ENCODE data around the gene CDH4. TPM values are rescaled to one million over a fixed set of nuclear protein-coding genes. Genes with fewer than 3 reads are reported as not detected.

CDH4 gene
- total and polyA plus RNA-seq, 4 donors = 5.8 to 24.1 (median 17.1) TPM

DNA sequence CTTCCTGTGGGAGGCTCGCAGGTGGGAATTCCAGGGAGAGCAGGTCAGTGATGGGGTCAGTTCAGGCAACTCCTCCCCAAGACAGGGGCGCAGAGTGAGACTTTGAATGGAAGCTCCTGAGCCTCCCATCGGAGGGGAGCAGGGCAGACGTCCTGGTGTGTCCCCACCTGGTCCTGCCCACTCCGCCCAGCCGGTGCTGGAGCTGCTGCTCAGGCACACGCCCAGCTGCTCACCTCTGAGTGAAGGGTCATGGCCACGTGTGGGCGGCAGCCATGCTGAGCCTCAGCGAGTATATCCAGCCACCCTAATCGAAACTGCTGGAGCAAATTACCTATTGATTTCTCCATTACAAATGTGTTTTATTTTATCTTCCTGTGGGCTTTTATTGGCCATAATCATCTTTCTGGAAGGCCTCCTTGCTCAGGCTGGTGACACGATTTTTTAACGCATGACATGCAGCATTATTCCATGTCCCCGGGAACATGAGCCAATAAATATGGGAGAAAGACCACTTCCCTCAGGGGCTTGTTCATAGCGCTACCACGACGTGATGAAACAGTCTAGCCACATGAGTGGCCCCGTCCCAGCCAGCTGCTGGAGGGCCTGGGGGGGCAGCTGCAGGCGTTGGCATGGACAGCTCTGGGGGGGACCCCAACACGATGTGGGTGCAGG, 665.5 kb downstream of the CDH4 start:
- Histone ChIP-seq H3K27ac (ENCODE audit: low read depth, low read length) (no peak overlapping the region), H3K9me3 (ENCODE audit: control insufficient read depth, insufficient read depth, low read length) (no peaks in the 10 kb centered on the region), H3K27me3 (ENCODE audit: control insufficient read depth, insufficient read depth, low read length) (no peaks in the 10 kb centered on the region), H3K4me3 (ENCODE audit: low read depth, low read length) (no peak overlapping the region), H3K4me1 (ENCODE audit: control insufficient read depth, insufficient read depth, low read length) (no peaks in the 10 kb centered on the region), H3K36me3 (ENCODE audit: control insufficient read depth, insufficient read depth, low read length) (peaks cover 15% of the 10 kb centered on the region)
- DNase-seq (ENCODE audit: low read depth in 4 of 6, low spot score in 6 of 6) = peak in 1 of 6 donors; percentile 45
- 88% methylated on average over 16 of the region's 20 CpGs for WGBS (ENCODE audit: insufficient coverage)

GRCh38 chr20:61918548-61918947, 666.5 kb downstream of the CDH4 start:
- Histone ChIP-seq H3K4me3 (ENCODE audit: low read depth, low read length) (no peak overlapping the region), H3K36me3 (ENCODE audit: control insufficient read depth, insufficient read depth, low read length) (peaks cover 16% of the 10 kb centered on the region), H3K27me3 (ENCODE audit: control insufficient read depth, insufficient read depth, low read length) (no peaks in the 10 kb centered on the region), H3K9me3 (ENCODE audit: control insufficient read depth, insufficient read depth, low read length) (no peaks in the 10 kb centered on the region), H3K4me1 (ENCODE audit: control insufficient read depth, insufficient read depth, low read length) (no peaks in the 10 kb centered on the region), H3K27ac (ENCODE audit: low read depth, low read length) (no peak overlapping the region)
- DNase-seq (ENCODE audit: low read depth in 4 of 6, low spot score in 6 of 6) = no peak
- 98% methylated on average over 12 of the region's 12 CpGs for WGBS (ENCODE audit: insufficient coverage)

GRCh38 chr20:61919239-61919638, 667.2 kb downstream of the CDH4 start:
- H3K4me3 ChIP-seq (ENCODE audit: low read depth, low read length) = no peak overlapping the region
- H3K36me3 ChIP-seq (ENCODE audit: control insufficient read depth, insufficient read depth, low read length) = peaks cover 21% of the 10 kb centered on the region
- DNase-seq (ENCODE audit: low read depth in 4 of 6, low spot score in 6 of 6) = no peak
- 100% methylated on average over 6 of the region's 6 CpGs for WGBS (ENCODE audit: insufficient coverage)
- no peaks in the 10 kb centered on the region for H3K27me3 ChIP-seq (ENCODE audit: control insufficient read depth, insufficient read depth, low read length)
- H3K27ac ChIP-seq (ENCODE audit: low read depth, low read length) = no peak overlapping the region
- no peaks in the 10 kb centered on the region for H3K9me3 ChIP-seq (ENCODE audit: control insufficient read depth, insufficient read depth, low read length)
- no peaks in the 10 kb centered on the region for H3K4me1 ChIP-seq (ENCODE audit: control insufficient read depth, insufficient read depth, low read length)

- Histone ChIP-seq H3K9me3 (ENCODE audit: control insufficient read depth, insufficient read depth, low read length) (no peaks in the 10 kb centered on the region), H3K36me3 (ENCODE audit: control insufficient read depth, insufficient read depth, low read length) (peaks cover 27% of the 10 kb centered on the region), H3K27ac (ENCODE audit: low read depth, low read length) (no peak overlapping the region), H3K4me1 (ENCODE audit: control insufficient read depth, insufficient read depth, low read length) (no peaks in the 10 kb centered on the region), H3K4me3 (ENCODE audit: low read depth, low read length) (no peak overlapping the region), H3K27me3 (ENCODE audit: control insufficient read depth, insufficient read depth, low read length) (no peaks in the 10 kb centered on the region)
- 90% methylated on average over 42 of the region's 42 CpGs for WGBS (ENCODE audit: insufficient coverage)
- DNase-seq (ENCODE audit: low read depth in 4 of 6, low spot score in 6 of 6) = no peak
Observed at GRCh38 chr20:61919675-61920365, 667.8 kb downstream of the CDH4 start.

GRCh38 chr20:61922411-61922810, 670.4 kb downstream of the CDH4 start:
- Histone ChIP-seq H3K9me3 (ENCODE audit: control insufficient read depth, insufficient read depth, low read length) (no peaks in the 10 kb centered on the region), H3K36me3 (ENCODE audit: control insufficient read depth, insufficient read depth, low read length) (peaks cover 47% of the 10 kb centered on the region), H3K4me1 (ENCODE audit: control insufficient read depth, insufficient read depth, low read length) (no peaks in the 10 kb centered on the region), H3K4me3 (ENCODE audit: low read depth, low read length) (no peak overlapping the region), H3K27ac (ENCODE audit: low read depth, low read length) (no peak overlapping the region), H3K27me3 (ENCODE audit: control insufficient read depth, insufficient read depth, low read length) (no peaks in the 10 kb centered on the region)
- WGBS (ENCODE audit: insufficient coverage) = 86% methylated on average over 8 of the region's 8 CpGs
- no peak for DNase-seq (ENCODE audit: low read depth in 4 of 6, low spot score in 6 of 6)

- Histone ChIP-seq H3K27me3 (ENCODE audit: control insufficient read depth, insufficient read depth, low read length) (no peaks in the 10 kb centered on the region), H3K4me1 (ENCODE audit: control insufficient read depth, insufficient read depth, low read length) (no peaks in the 10 kb centered on the region), H3K36me3 (ENCODE audit: control insufficient read depth, insufficient read depth, low read length) (peaks cover 51% of the 10 kb centered on the region), H3K4me3 (ENCODE audit: low read depth, low read length) (no peak overlapping the region), H3K27ac (ENCODE audit: low read depth, low read length) (no peak overlapping the region), H3K9me3 (ENCODE audit: control insufficient read depth, insufficient read depth, low read length) (no peaks in the 10 kb centered on the region)
- WGBS (ENCODE audit: insufficient coverage) = 91% methylated on average over 1 of the region's 8 CpGs
- no peak for DNase-seq (ENCODE audit: low read depth in 4 of 6, low spot score in 6 of 6)
Observed at GRCh38 chr20:61922936-61923335, 670.9 kb downstream of the CDH4 start.

DNA sequence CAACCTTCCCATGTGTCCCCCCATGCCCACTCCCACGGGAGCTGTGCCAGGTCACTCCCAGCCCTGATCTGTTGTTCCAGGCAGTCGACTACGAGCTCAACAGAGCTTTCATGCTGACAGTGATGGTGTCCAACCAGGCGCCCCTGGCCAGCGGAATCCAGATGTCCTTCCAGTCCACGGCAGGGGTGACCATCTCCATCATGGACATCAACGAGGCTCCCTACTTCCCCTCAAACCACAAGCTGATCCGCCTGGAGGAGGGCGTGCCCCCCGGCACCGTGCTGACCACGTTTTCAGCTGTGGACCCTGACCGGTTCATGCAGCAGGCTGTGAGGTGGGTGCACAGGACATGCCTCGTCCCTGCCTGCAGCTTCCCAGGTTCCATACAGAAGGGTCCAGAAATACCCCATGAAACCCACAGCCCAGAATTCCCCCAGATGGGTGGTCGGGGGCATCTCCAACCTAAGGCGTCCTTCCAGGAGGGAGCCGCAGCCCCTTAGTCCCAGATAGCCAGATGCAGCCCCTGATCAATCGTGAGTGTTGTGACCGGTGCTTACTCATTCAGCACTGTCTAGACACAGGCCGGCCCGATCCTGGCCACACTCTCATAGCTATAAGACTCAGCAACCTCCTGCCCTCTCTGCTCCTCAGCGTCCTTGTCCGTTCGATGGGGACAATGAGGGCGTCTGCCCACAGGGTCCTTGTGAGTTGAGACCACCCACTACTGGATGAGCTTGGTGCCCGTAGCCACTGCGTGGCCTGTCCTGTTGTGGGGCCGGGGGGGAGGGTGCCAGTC, 671.5 kb downstream of the CDH4 start:
- Histone ChIP-seq H3K4me3 (ENCODE audit: low read depth, low read length) (no peak overlapping the region), H3K27me3 (ENCODE audit: control insufficient read depth, insufficient read depth, low read length) (no peaks in the 10 kb centered on the region), H3K9me3 (ENCODE audit: control insufficient read depth, insufficient read depth, low read length) (no peaks in the 10 kb centered on the region), H3K4me1 (ENCODE audit: control insufficient read depth, insufficient read depth, low read length) (no peaks in the 10 kb centered on the region), H3K36me3 (ENCODE audit: control insufficient read depth, insufficient read depth, low read length) (peaks cover 51% of the 10 kb centered on the region), H3K27ac (ENCODE audit: low read depth, low read length) (no peak overlapping the region)
- DNase-seq (ENCODE audit: low read depth in 4 of 6, low spot score in 6 of 6) = no peak
- WGBS (ENCODE audit: insufficient coverage) = 82% methylated on average over 28 of the region's 28 CpGs

GRCh38 chr20:61924211-61924857, 672.3 kb downstream of the CDH4 start:
- no peak for DNase-seq (ENCODE audit: low read depth in 4 of 6, low spot score in 6 of 6)
- Histone ChIP-seq H3K4me3 (ENCODE audit: low read depth, low read length) (no peak overlapping the region), H3K9me3 (ENCODE audit: control insufficient read depth, insufficient read depth, low read length) (no peaks in the 10 kb centered on the region), H3K27ac (ENCODE audit: low read depth, low read length) (no peak overlapping the region), H3K27me3 (ENCODE audit: control insufficient read depth, insufficient read depth, low read length) (no peaks in the 10 kb centered on the region), H3K4me1 (ENCODE audit: control insufficient read depth, insufficient read depth, low read length) (no peaks in the 10 kb centered on the region), H3K36me3 (ENCODE audit: control insufficient read depth, insufficient read depth, low read length) (peaks cover 54% of the 10 kb centered on the region)
- WGBS (ENCODE audit: insufficient coverage) = 77% methylated on average over 18 of the region's 19 CpGs

GRCh38 chr20:61924858-61925554, 672.9 kb downstream of the CDH4 start:
- no peaks in the 10 kb centered on the region for H3K9me3 ChIP-seq (ENCODE audit: control insufficient read depth, insufficient read depth, low read length)
- no peak for DNase-seq (ENCODE audit: low read depth in 4 of 6, low spot score in 6 of 6)

More at GRCh38 chr20:61924858-61925554, 672.9 kb downstream of the CDH4 start:
- Histone ChIP-seq H3K4me1 (ENCODE audit: control insufficient read depth, insufficient read depth, low read length) (no peaks in the 10 kb centered on the region), H3K27ac (ENCODE audit: low read depth, low read length) (no peak overlapping the region), H3K4me3 (ENCODE audit: low read depth, low read length) (no peak overlapping the region), H3K27me3 (ENCODE audit: control insufficient read depth, insufficient read depth, low read length) (no peaks in the 10 kb centered on the region), H3K36me3 (ENCODE audit: control insufficient read depth, insufficient read depth, low read length) (peaks cover 60% of the 10 kb centered on the region)
- 85% methylated on average over 32 of the region's 32 CpGs for WGBS (ENCODE audit: insufficient coverage)
